K562 (cell line): ENCODE results near the gene TMEM63A. TPM values are rescaled to one million over a fixed set of nuclear protein-coding genes. Genes with fewer than 3 reads are reported as not detected.

Experiments
- ATAC-seq: fragments of 200-7000 bp; cut with Tn5 transposase; 3 replicates; pipeline ENCODE4 v1.9.1; 2020; ENCODE audit warnings: moderate library complexity
- BruUV-seq: library from RNA; stranded (reverse); fragments of 400-500 nt; replicated peaks from 2 replicates; lab custom pipeline; 2021; lab: Mats Ljungman, UMichigan
- CTCF ChIA-PET: fragments of 300-600 bp; formaldehyde crosslinking; extraction: SDS; loops from one replicate; lab custom pipeline; 2021; ENCODE audit warnings: low intra/inter-chr PET ratio; lab: Yijun Ruan, JAX
- POLR2A ChIA-PET: fragments of 300-600, 350-650 bp; sonication (Branson Sonifier 250); formaldehyde crosslinking; extraction: SDS; loops from one replicate; lab custom pipeline; 2021; ENCODE audit warnings: antibody characterized with exemption, inconsistent platforms; lab: Yijun Ruan, JAX
- DNase-seq, 4 experiments: peaks; one replicate each; pipeline versions ENCODE4 v3.0.0 to v3.0.0-alpha.2; 2011 to 2018; ENCODE audit warnings: low spot score in 3 of 4, mixed read lengths in 3 of 4; ENCODE audit errors: extremely low read depth in 1 of 4
- FAIRE-seq: peaks from 2 replicates; lab custom pipeline; 2011; peaks lifted over from hg19 to GRCh38; lab: Jason Lieb, UNC
- H2AFZ ChIP-seq: 2 replicates; pipeline ENCODE4 v1.6.0; 2011; ENCODE audit warnings: low read depth, low read length, control low read depth, inconsistent platforms
- H3K27ac ChIP-seq: fragments of 200-600 bp; 3 replicates; pipeline ENCODE4 v1.8.0; 2011; ENCODE audit warnings: low read depth, mild to moderate bottlenecking, control low read depth, inconsistent platforms, low read length, moderate library complexity, mixed read lengths; ENCODE audit errors: extremely low read depth
- H3K27me3 ChIP-seq, 2 experiments: fragments of 300-600 bp in 1 of 2; 2 replicates in 1 of 2; 3 replicates in 1 of 2; pipeline versions ENCODE4 v1.6.0 to v1.8.0; 2011; ENCODE audit warnings: inconsistent platforms in 2 of 2, low read length in 2 of 2, mild to moderate bottlenecking in 1 of 2, mixed read lengths in 1 of 2, moderate library complexity in 1 of 2; ENCODE audit not compliant: control insufficient read depth in 2 of 2, insufficient read depth in 2 of 2
- H3K36me3 ChIP-seq: fragments of 300-600 bp; 3 replicates; pipeline ENCODE4 v1.8.0; 2011; ENCODE audit warnings: mild to moderate bottlenecking, low read length, inconsistent platforms; ENCODE audit not compliant: control insufficient read depth, insufficient read depth
- H3K4me1 ChIP-seq, 2 experiments: fragments of 200-600 bp in 1 of 2; replicated peaks in 1 of 2; 2 replicates in 1 of 2; 3 replicates in 1 of 2; pipeline versions ENCODE4 v1.5.1 to v1.8.0; 2011; ENCODE audit warnings: inconsistent platforms in 2 of 2, low read length in 2 of 2, mild to moderate bottlenecking in 1 of 2, mixed read lengths in 1 of 2, moderate library complexity in 1 of 2; ENCODE audit not compliant: control insufficient read depth in 2 of 2, insufficient read depth in 2 of 2
- H3K4me2 ChIP-seq: 2 replicates; pipeline ENCODE4 v1.6.1; 2011; ENCODE audit warnings: low read length, control low read depth, inconsistent platforms, mixed read lengths; ENCODE audit not compliant: insufficient read depth
- H3K4me3 ChIP-seq: fragments of 200-600 bp; sonication (generic), shearing (Covaris generic); 2 replicates; pipeline ENCODE4 v1.5.1; 2016; ENCODE audit warnings: control low read depth, inconsistent platforms
- H3K79me2 ChIP-seq: fragments of 200-600 bp; 3 replicates; pipeline ENCODE4 v1.8.0; 2011; ENCODE audit warnings: low read length, inconsistent platforms; ENCODE audit not compliant: control insufficient read depth, insufficient read depth
- H3K9ac ChIP-seq, 2 experiments: 2 replicates each; pipeline versions ENCODE4 v1.6.0 to v1.6.1; 2011; ENCODE audit warnings: low read depth in 2 of 2, low read length in 2 of 2, control low read depth in 1 of 2, inconsistent platforms in 1 of 2, mild to moderate bottlenecking in 1 of 2, mixed read lengths in 1 of 2; ENCODE audit not compliant: insufficient read depth in 1 of 2
- H3K9me1 ChIP-seq: one replicate; pipeline ENCODE4 v1.6.0; 2011; ENCODE audit warnings: inconsistent platforms, mild to moderate bottlenecking, low read length, moderate library complexity; ENCODE audit not compliant: control insufficient read depth, insufficient read depth
- H3K9me3 ChIP-seq: replicated peaks from 2 replicates; pipeline ENCODE4 v1.5.1; 2011; ENCODE audit warnings: low read depth, low read length, inconsistent platforms; ENCODE audit not compliant: control insufficient read depth, insufficient read depth
- H4K20me1 ChIP-seq: replicated peaks from 2 replicates; pipeline ENCODE4 v1.6.1; 2011; ENCODE audit warnings: low read length, inconsistent platforms, mixed read lengths; ENCODE audit not compliant: control insufficient read depth, insufficient read depth
- BACH1 ChIP-seq: fragments of 200-800 bp; sonication (Bioruptor generic); IDR thresholded peaks from 2 replicates; pipeline ENCODE4 v1.6.1; 2016; ENCODE audit warnings: missing genetic modification characterization, missing compliant biosample characterization
- BRCA1 ChIP-seq, 2 experiments: fragments of 450-650 bp in 1 of 2; sonication (generic) in 1 of 2; formaldehyde crosslinking in 1 of 2; IDR thresholded peaks; 2 replicates each; pipeline versions ENCODE4 v1.5.0 to v1.6.1; 2017 to 2020; ENCODE audit warnings: mild to moderate bottlenecking in 1 of 2, missing genetic modification reagents in 1 of 2
- DNMT1 ChIP-seq: fragments of 450-650 bp; IDR thresholded peaks from 2 replicates; pipeline ENCODE4 v1.6.1; 2016; ENCODE audit warnings: antibody characterized with exemption, mild to moderate bottlenecking
- EP400 ChIP-seq: fragments of 450-650 bp; IDR thresholded peaks from 2 replicates; pipeline ENCODE4 v1.6.1; 2017; ENCODE audit warnings: antibody characterized with exemption, mild to moderate bottlenecking, moderate library complexity
- LARP7 ChIP-seq: fragments of 450-650 bp; IDR thresholded peaks from 2 replicates; pipeline ENCODE4 v1.6.1; 2016
- NFIC ChIP-seq: fragments of 450-650 bp; IDR thresholded peaks from 2 replicates; pipeline ENCODE4 v1.6.1; 2017; ENCODE audit warnings: mild to moderate bottlenecking, inconsistent platforms
- POLR2B ChIP-seq: fragments of 450-650 bp; IDR thresholded peaks from 2 replicates; pipeline ENCODE4 v1.6.1; 2018; ENCODE audit warnings: low read depth; ENCODE audit not compliant: partially characterized antibody
- ZNF217 ChIP-seq: sonication (generic); formaldehyde crosslinking; IDR thresholded peaks from 2 replicates; pipeline ENCODE4 v1.8.0; 2022; ENCODE audit warnings: mild to moderate bottlenecking, missing genetic modification reagents
- ZNF280B ChIP-seq: fragments of 250-450 bp; sonication (Bioruptor Pico); IDR thresholded peaks from 2 replicates; pipeline ENCODE4 v1.5.1; 2021; ENCODE audit warnings: mild to moderate bottlenecking
- ZNF584 ChIP-seq: fragments of 200-800 bp; sonication (Bioruptor generic); IDR thresholded peaks from 2 replicates; pipeline ENCODE4 v1.6.1; 2016; ENCODE audit warnings: low read depth, mild to moderate bottlenecking, missing genetic modification characterization, missing compliant biosample characterization
- ZNF655 ChIP-seq: fragments of 250-450 bp; sonication (Bioruptor Pico); IDR thresholded peaks from 2 replicates; pipeline ENCODE4 v1.5.0; 2021
- ZNF707 ChIP-seq: fragments of 250-450 bp; sonication (Bioruptor Pico); conservative IDR thresholded peaks from 2 replicates; pipeline ENCODE4 v1.8.0; 2022; ENCODE audit warnings: inconsistent platforms, mild to moderate bottlenecking, moderate library complexity
- ZNF740 ChIP-seq, 3 experiments: fragments of 200-800 bp in 1 of 3; sonication (Bioruptor generic) in 1 of 3; sonication (generic) in 1 of 3; formaldehyde crosslinking in 1 of 3; IDR thresholded peaks; 2 replicates each; pipeline versions ENCODE4 v1.6.1 to v1.8.0; 2016 to 2022; ENCODE audit warnings: mild to moderate bottlenecking in 2 of 3, missing compliant biosample characterization in 2 of 3, missing genetic modification characterization in 2 of 3, missing genetic modification reagents in 1 of 3
- ZNF77 ChIP-seq: fragments of 250-450 bp; sonication (Bioruptor Pico); IDR thresholded peaks from 2 replicates; pipeline ENCODE4 v1.5.0; 2020
- WGBS: fragments of 100-300 bp; shearing (Covaris generic); methylation state at CpG from one replicate; pipeline ENCODE4 v1.1.6; 2016; ENCODE audit warnings: low coverage, mixed read lengths; ENCODE audit not compliant: insufficient coverage; ENCODE audit errors: missing lambda C conversion rate; 5-methylcytosine and 5-hydroxymethylcytosine counted together
- in situ Hi-C: fragments of 300-500 bp; cut with MboI; formaldehyde crosslinking; loops from 4 replicates; pipeline ENCODE4 v1.15.0; 2018; ENCODE audit warnings: inconsistent platforms, mixed read lengths
- intact Hi-C: fragments of 100-400 bp; cut with micrococcal nuclease; formaldehyde crosslinking; loops from 2 replicates; pipeline ENCODE4 v1.14.2; 2022
- polyA plus RNA-seq, 8 experiments: library from polyadenylated mRNA; depleted of rRNA in 4 of 8; stranded (reverse) in 5 of 8; unstranded in 3 of 8; fragments of >200 nt; fragmentation: Nextera tagmentation in 2 of 8; fragmentation: Illumina TruSeq in 1 of 8; extraction: Ambion mirVana in 2 of 8; extraction: Trizol in 1 of 8; gene quantifications; 2 replicates each; pipeline versions ENCODE4 v1.2.1 to v1.2.3, GENCODE V29; 2011 to 2014; ENCODE audit warnings: inconsistent platforms in 1 of 8, missing spikeins in 1 of 8
- total RNA-seq, 7 experiments: library from RNA; depleted of rRNA in 6 of 7; stranded (reverse); fragments of >200 nt in 6 of 7; fragmentation: Illumina TruSeq in 2 of 7; extraction: Trizol in 2 of 7; gene quantifications; 2 replicates each; pipeline versions ENCODE4 v1.2.1 to v1.2.3, GENCODE V29; 2011 to 2021; ENCODE audit warnings: low replicate concordance in 1 of 7
- TF ChIP-seq, protein P1 (sequence below), 2 experiments: fragments of 200-800 bp in 1 of 2; sonication (Bioruptor generic) in 1 of 2; sonication (generic) in 1 of 2; formaldehyde crosslinking in 1 of 2; IDR thresholded peaks in 1 of 2; conservative IDR thresholded peaks in 1 of 2; 2 replicates each; pipeline versions ENCODE4 v1.5.0 to v1.6.1; 2016 to 2020; ENCODE audit warnings: missing compliant biosample characterization in 1 of 2, missing genetic modification characterization in 1 of 2, missing genetic modification reagents in 1 of 2

The TMEM63A gene
- total and polyA plus RNA-seq, 9 of the 15 experiments (the other 6 are each of a cell fraction or from before 2014, with no cell fraction given): 2.0 to 54.6 (median 17.5) TPM

- ChIA-PET CTCF (no interaction called here), POLR2A (interaction anchor here (0.7 to 2.1 kb wide), 3 partner anchors 10 to 86 kb away, joined by 3 to 8 read pairs (median 3); partner anchors contain the start of gene LEFTY1)
- in situ Hi-C loops: no loop called here
- TF ChIP-seq ZNF280B: no peak
- no peak for TF ChIP-seq ZNF655
- peak; percentile 72 for TF ChIP-seq NFIC
- no peak for TF ChIP-seq POLR2B
- no peak for TF ChIP-seq EP400
- TF ChIP-seq BACH1 (tag): no peak
- TF ChIP-seq ZNF584 (CRISPR knock-in tag): no peak
- TF ChIP-seq BRCA1 (IDR thresholded peaks at IDR 0.05): no peak
- no peak for TF ChIP-seq BRCA1 (CRISPR knock-in tag; IDR thresholded peaks at IDR 0.05)
- no peak for TF ChIP-seq ZNF740 (CRISPR knock-in tag; IDR thresholded peaks at IDR 0.05)
- no peak for TF ChIP-seq ZNF740 (tag; IDR thresholded peaks at IDR 0.05)
- no peak for TF ChIP-seq ZNF707 (CRISPR knock-in tag)
- TF ChIP-seq ZNF217: no peak
- TF ChIP-seq, protein P1, sequence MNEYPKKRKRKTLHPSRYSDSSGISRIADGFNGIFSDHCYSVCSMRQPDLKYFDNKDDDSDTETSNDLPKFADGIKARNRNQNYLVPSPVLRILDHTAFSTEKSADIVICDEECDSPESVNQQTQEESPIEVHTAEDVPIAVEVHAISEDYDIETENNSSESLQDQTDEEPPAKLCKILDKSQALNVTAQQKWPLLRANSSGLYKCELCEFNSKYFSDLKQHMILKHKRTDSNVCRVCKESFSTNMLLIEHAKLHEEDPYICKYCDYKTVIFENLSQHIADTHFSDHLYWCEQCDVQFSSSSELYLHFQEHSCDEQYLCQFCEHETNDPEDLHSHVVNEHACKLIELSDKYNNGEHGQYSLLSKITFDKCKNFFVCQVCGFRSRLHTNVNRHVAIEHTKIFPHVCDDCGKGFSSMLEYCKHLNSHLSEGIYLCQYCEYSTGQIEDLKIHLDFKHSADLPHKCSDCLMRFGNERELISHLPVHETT (CRISPR knock-in tag; conservative IDR thresholded peaks at IDR 0.05 in 1 of 2, IDR thresholded peaks at IDR 0.05 in 1 of 2): no peak
- TF ChIP-seq LARP7: no peak
- TF ChIP-seq ZNF77 (CRISPR knock-in tag): no peak
- TF ChIP-seq DNMT1: no peak
These were observed 17.1 kb upstream of the TMEM63A start for GRCh38 chr1:225899044-225899925.

More at GRCh38 chr1:225899044-225899925, 17.1 kb upstream of the TMEM63A start:
- H3K9ac ChIP-seq: peak overlapping the region; percentile 9 to 66; a peak in 3 of 4 replicates
- H3K9me1 ChIP-seq: no peaks in the 10 kb centered on the region
- H3K79me2 ChIP-seq: no peaks in the 10 kb centered on the region
- H3K27me3 ChIP-seq: no peaks in the 10 kb centered on the region
- H2AFZ ChIP-seq: peak overlapping the region; percentile 62; the same call in 1 of the 2 replicates
- FAIRE-seq (no peak), ATAC-seq (peak; percentile 50), DNase-seq (peak; percentile 73 to 78 (median 74))
- 0 out of 2 replicates have a peak overlapping the region, but pooled peaks have one; percentile 16 for H3K4me2 ChIP-seq
- no peaks in the 10 kb centered on the region for H3K9me3 ChIP-seq
- H3K36me3 ChIP-seq: no peaks in the 10 kb centered on the region
- BruUV-seq: no TSS peak
- H3K27ac ChIP-seq: no peak overlapping the region; the same call in 2 of the 3 replicates
- intact Hi-C loops: no loop called here
- H3K4me1 ChIP-seq: peaks cover 15 to 20% of the 10 kb centered on the region in 2 experiments
- 24% methylated on average over 4 of the region's 4 CpGs for WGBS
- H4K20me1 ChIP-seq: no peaks in the 10 kb centered on the region
- H3K4me3 ChIP-seq: no peak overlapping the region
